HepG2 (cell line): ENCODE results near the gene BPIFB6. TPM values are rescaled to one million over a fixed set of nuclear protein-coding genes. Genes with fewer than 3 reads are reported as not detected.

Source experiments
- ATAC-seq: fragments of 200-7000 bp; cut with Tn5 transposase; 3 replicates; pipeline ENCODE4 v1.9.1; 2020; ENCODE audit warnings: mild to moderate bottlenecking, moderate library complexity
- BruUV-seq: library from RNA; stranded (reverse); fragments of 400-500 nt; replicated peaks from 2 replicates; lab custom pipeline; 2021; lab: Mats Ljungman, UMichigan
- CTCF ChIA-PET: fragments of 300-600 bp; formaldehyde crosslinking; extraction: SDS; loops from one replicate; lab custom pipeline; 2021; ENCODE audit warnings: low total read pairs, inconsistent platforms, low intra/inter-chr PET ratio; lab: Yijun Ruan, JAX
- POLR2A ChIA-PET: fragments of 350-600 bp; sonication (Branson Sonifier 250); formaldehyde crosslinking; loops from one replicate; lab custom pipeline; 2020; ENCODE audit warnings: antibody characterized with exemption, inconsistent platforms; lab: Yijun Ruan, JAX
- DNase-seq: peaks from one replicate; pipeline ENCODE4 v3.0.0-alpha.2; 2015; ENCODE audit warnings: low spot score
- FAIRE-seq: peaks from 3 replicates; lab custom pipeline; 2011; peaks lifted over from hg19 to GRCh38; lab: Jason Lieb, UNC
- H2AFZ ChIP-seq: one replicate; pipeline ENCODE4 v1.6.1; 2011; ENCODE audit warnings: low read length, inconsistent platforms
- H3K27ac ChIP-seq: fragments of 300-600 bp; 3 replicates; pipeline ENCODE4 v1.8.0; 2011; ENCODE audit warnings: mixed run types, mild to moderate bottlenecking, mixed read lengths, low read length, inconsistent platforms; ENCODE audit not compliant: insufficient read depth; ENCODE audit errors: extremely low read length
- H3K27me3 ChIP-seq, 2 experiments: fragments of 200-600 bp in 1 of 2; 2 replicates in 1 of 2; 3 replicates in 1 of 2; pipeline versions ENCODE4 v1.6.0 to v1.8.0; 2011; ENCODE audit warnings: low read length in 2 of 2, mild to moderate bottlenecking in 2 of 2, moderate library complexity in 2 of 2, inconsistent platforms in 1 of 2; ENCODE audit not compliant: insufficient read depth in 2 of 2, control insufficient read depth in 1 of 2
- H3K36me3 ChIP-seq, 2 experiments: fragments of 200-600 bp in 1 of 2; replicated peaks in 1 of 2; 2 replicates in 1 of 2; 3 replicates in 1 of 2; pipeline versions ENCODE4 v1.5.1 to v1.8.0; 2011; ENCODE audit warnings: low read length in 2 of 2, inconsistent platforms in 1 of 2; ENCODE audit not compliant: insufficient read depth in 2 of 2, control insufficient read depth in 1 of 2
- H3K4me1 ChIP-seq: 2 replicates; pipeline ENCODE4 v1.5.1; 2012; ENCODE audit warnings: low read length, inconsistent platforms; ENCODE audit not compliant: insufficient read depth
- H3K4me2 ChIP-seq: 2 replicates; pipeline ENCODE4 v1.6.0; 2011; ENCODE audit warnings: low read depth, low read length, inconsistent platforms
- H3K4me3 ChIP-seq, 3 experiments: fragments of 200-600 bp in 1 of 3; sonication (generic), shearing (Covaris generic) in 1 of 3; replicated peaks in 1 of 3; 2 replicates each; pipeline ENCODE4 v1.5.1; 2011 to 2016; ENCODE audit warnings: low read length in 3 of 3, inconsistent platforms in 2 of 3, low read depth in 2 of 3, mild to moderate bottlenecking in 2 of 3, control low read depth in 1 of 3, mixed read lengths in 1 of 3; ENCODE audit not compliant: insufficient read depth in 1 of 3
- H3K79me2 ChIP-seq: one replicate; pipeline ENCODE4 v1.6.1; 2011; ENCODE audit warnings: low read length, inconsistent platforms; ENCODE audit not compliant: insufficient read depth
- H3K9ac ChIP-seq: 2 replicates; pipeline ENCODE4 v1.6.0; 2011; ENCODE audit warnings: mild to moderate bottlenecking, low read depth, low read length, inconsistent platforms; ENCODE audit not compliant: insufficient read depth
- H3K9me3 ChIP-seq: 2 replicates; pipeline ENCODE4 v1.5.1; 2012; ENCODE audit warnings: mild to moderate bottlenecking, low read length
- H4K20me1 ChIP-seq: 2 replicates; pipeline ENCODE4 v1.6.0; 2011; ENCODE audit warnings: inconsistent platforms, mild to moderate bottlenecking, low read length, moderate library complexity; ENCODE audit not compliant: insufficient read depth
- ATF7 ChIP-seq, 2 experiments: fragments of 450-650 bp in 1 of 2; sonication (generic) in 1 of 2; formaldehyde crosslinking in 1 of 2; IDR thresholded peaks; 2 replicates each; pipeline versions ENCODE4 v1.4.0 to v1.6.1; 2016 to 2020; ENCODE audit warnings: antibody characterized with exemption in 1 of 2, mild to moderate bottlenecking in 1 of 2, missing genetic modification reagents in 1 of 2
- CHD4 ChIP-seq: fragments of 200-600 bp; sonication (generic); IDR thresholded peaks from 2 replicates; pipeline ENCODE4 v1.7.0; 2017; ENCODE audit warnings: mild to moderate bottlenecking, low read length, borderline replicate concordance
- CREB1 ChIP-seq, 2 experiments: fragments of 450-650 bp in 1 of 2; IDR thresholded peaks; 2 replicates each; pipeline ENCODE4 v1.6.1; 2016 to 2017; ENCODE audit warnings: control low read depth in 1 of 2, mild to moderate bottlenecking in 1 of 2, missing compliant biosample characterization in 1 of 2, missing genetic modification characterization in 1 of 2
- HHEX ChIP-seq: IDR thresholded peaks from 2 replicates; pipeline ENCODE4 v1.6.1; 2016; ENCODE audit warnings: control low read depth
- HOXA3 ChIP-seq: sonication (generic); formaldehyde crosslinking; IDR thresholded peaks from 2 replicates; pipeline ENCODE4 v1.5.0; 2020; ENCODE audit warnings: missing genetic modification reagents
- MXD1 ChIP-seq: sonication (generic); formaldehyde crosslinking; IDR thresholded peaks from 2 replicates; pipeline ENCODE4 v1.4.0; 2020; ENCODE audit warnings: mild to moderate bottlenecking, missing genetic modification reagents
- PHB2 ChIP-seq: fragments of 450-650 bp; IDR thresholded peaks from 2 replicates; pipeline ENCODE4 v1.6.1; 2018; ENCODE audit not compliant: partially characterized antibody
- SMAD1 ChIP-seq: sonication (generic); formaldehyde crosslinking; IDR thresholded peaks from 2 replicates; pipeline ENCODE4 v1.4.0; 2020; ENCODE audit warnings: missing genetic modification reagents, low read depth, mild to moderate bottlenecking, borderline replicate concordance
- ZFP36 ChIP-seq: fragments of 150-350 bp; IDR thresholded peaks from 2 replicates; pipeline ENCODE4 v1.6.1; 2018; ENCODE audit warnings: borderline replicate concordance, low read length, low read depth; ENCODE audit not compliant: partially characterized antibody
- ZNF572 ChIP-seq: sonication (generic); formaldehyde crosslinking; IDR thresholded peaks from 2 replicates; pipeline ENCODE4 v1.5.1; 2020; ENCODE audit warnings: mild to moderate bottlenecking, missing genetic modification reagents
- ZSCAN29 ChIP-seq: sonication (generic); formaldehyde crosslinking; conservative IDR thresholded peaks from 2 replicates; pipeline ENCODE4 v1.4.0; 2020; ENCODE audit warnings: mild to moderate bottlenecking, missing genetic modification reagents
- WGBS: methylation state at CpG from one replicate; pipeline ENCODE4 v1.1.6; 2017; ENCODE audit warnings: low lambda C conversion rate; 5-methylcytosine and 5-hydroxymethylcytosine counted together
- in situ Hi-C: cut with HindIII; loops from 2 replicates; pipeline ENCODE4 v1.10.0; 2017; ENCODE audit warnings: low pct_unique_long_range_greater_than_20kb; ENCODE audit not compliant: extremely low pct_ligation_motif_present
- intact Hi-C: fragments of 100-400 bp; cut with micrococcal nuclease; formaldehyde crosslinking; loops from one replicate; pipeline ENCODE4 v1.10.0; 2022; ENCODE audit not compliant: unreplicated experiment
- polyA plus RNA-seq, 8 experiments: library from polyadenylated mRNA; depleted of rRNA in 3 of 8; stranded (reverse) in 7 of 8; unstranded in 1 of 8; fragments of >200 nt; fragmentation: Illumina TruSeq in 4 of 8; extraction: Trizol in 4 of 8; gene quantifications; 2 replicates each; pipeline versions ENCODE4 v1.2.1 to v1.2.3, GENCODE V29; 2011 to 2016; ENCODE audit warnings: low read depth in 4 of 8, missing spikeins in 1 of 8, mixed read lengths in 1 of 8; ENCODE audit not compliant: insufficient read depth in 1 of 8
- total RNA-seq, 5 experiments: library from RNA; depleted of rRNA; stranded (reverse); fragments of >200 nt; fragmentation: Illumina TruSeq; extraction: Trizol; gene quantifications; 2 replicates each; pipeline ENCODE4 v1.2.3, GENCODE V29; 2016; ENCODE audit warnings: low read depth in 1 of 5

BPIFB6 gene
- total and polyA plus RNA-seq, 2 of the 13 experiments (the other 11 are each of a cell fraction or from before 2014, with no cell fraction given): 0.13 to 1.7 TPM

GRCh38 chr20:33091147-33091546 is 59.7 kb downstream of the BPIFB6 start:
- Histone ChIP-seq H3K36me3 (no peaks in the 10 kb centered on the region), H3K27ac (no peak overlapping the region), H2AFZ (no peak overlapping the region), H3K9ac (no peak overlapping the region), H3K4me1 (peaks cover 8% of the 10 kb centered on the region; the same call in 1 of the 2 replicates), H3K27me3 (peaks cover 3 to 23% of the 10 kb centered on the region in 2 experiments; a peak in 2 of 5 replicates)
- ChIA-PET POLR2A (no interaction called here), CTCF (no interaction called here)
- WGBS: 4% methylated on average over 3 of the region's 3 CpGs
- no peak for FAIRE-seq
- intact Hi-C loops: no loop called here
- BruUV-seq: no TSS peak
- no peak for TF ChIP-seq SMAD1 (CRISPR knock-in tag)
- peak; percentile 90 for TF ChIP-seq CREB1 (IDR thresholded peaks at IDR 0.05)
- TF ChIP-seq CREB1 (CRISPR knock-in tag; IDR thresholded peaks at IDR 0.05): no peak
- TF ChIP-seq ZSCAN29 (CRISPR knock-in tag): no peak
- peak; percentile 83 for TF ChIP-seq ATF7 (IDR thresholded peaks at IDR 0.05)
- TF ChIP-seq ATF7 (CRISPR knock-in tag; IDR thresholded peaks at IDR 0.05): no peak
- TF ChIP-seq, all 625 proteins: peak for 2
- no peaks in the 10 kb centered on the region for H3K9me3 ChIP-seq
- H3K4me3 ChIP-seq: no peak overlapping the region
- ATAC-seq (no peak), DNase-seq (no peak)
- no peak overlapping the region for H3K4me2 ChIP-seq
- in situ Hi-C loops: no loop called here
- no peaks in the 10 kb centered on the region for H3K79me2 ChIP-seq
- no peaks in the 10 kb centered on the region for H4K20me1 ChIP-seq

- Histone ChIP-seq H3K4me2 (no peak overlapping the region), H3K4me1 (peaks cover 8% of the 10 kb centered on the region; the same call in 1 of the 2 replicates), H3K79me2 (no peaks in the 10 kb centered on the region), H3K36me3 (no peaks in the 10 kb centered on the region), H3K9ac (no peak overlapping the region), H3K27me3 (peaks cover 3 to 17% of the 10 kb centered on the region in 2 experiments; a peak in 2 of 5 replicates), H2AFZ (no peak overlapping the region), H4K20me1 (no peaks in the 10 kb centered on the region), H3K9me3 (no peaks in the 10 kb centered on the region), H3K27ac (no peak overlapping the region), H3K4me3 (no peak overlapping the region)
- in situ Hi-C loops: no loop called here
- ChIA-PET POLR2A (no interaction called here), CTCF (no interaction called here)
- 16% methylated on average over 3 of the region's 3 CpGs for WGBS
- no peak for ATAC-seq
- FAIRE-seq: no peak
- intact Hi-C loops: no loop called here
- TF ChIP-seq PHB2 (no peak), HOXA3 (no peak), ZFP36 (peak; percentile 53), MXD1 (CRISPR knock-in tag) (no peak), ZNF572 (CRISPR knock-in tag) (no peak), CHD4 (no peak), HHEX (CRISPR knock-in tag) (no peak)
- DNase-seq: no peak
- BruUV-seq: no TSS peak
These were observed 60.2 kb downstream of the BPIFB6 start for GRCh38 chr20:33091693-33092092.
